Nephron progenitor cell (in vitro differentiated cells): Measurements from ENCODE around the gene ARMC3.

Experiments used
- DNase-seq: peaks from one replicate; pipeline ENCODE4 v3.0.0; 2021
- H3K27ac Mint-ChIP-seq: 2 replicates; pipeline ENCODE4 v1.8.0; 2021; ENCODE audit warnings: mild to moderate bottlenecking, moderate library complexity, mixed read lengths
- H3K27me3 Mint-ChIP-seq: 2 replicates; pipeline ENCODE4 v1.8.0; 2021; ENCODE audit warnings: mild to moderate bottlenecking, low read depth, mixed read lengths; ENCODE audit not compliant: poor library complexity
- H3K36me3 Mint-ChIP-seq: 2 replicates; pipeline ENCODE4 v1.8.0; 2021; ENCODE audit warnings: low read depth, mixed read lengths
- H3K4me1 Mint-ChIP-seq: 2 replicates; pipeline ENCODE4 v1.8.0; 2021; ENCODE audit warnings: mixed read lengths
- H3K4me3 Mint-ChIP-seq: 2 replicates; pipeline ENCODE4 v1.8.0; 2021; ENCODE audit warnings: mild to moderate bottlenecking, moderate library complexity, mixed read lengths
- H3K9me3 Mint-ChIP-seq: 2 replicates; pipeline ENCODE4 v1.8.0; 2021; ENCODE audit warnings: mild to moderate bottlenecking, moderate library complexity, mixed read lengths
- CTCF ChIP-seq: fragments of 200-600 bp; sonication (generic); IDR thresholded peaks from 2 replicates; pipeline ENCODE4 v1.5.0; 2021; ENCODE audit warnings: antibody characterized with exemption

ARMC3 gene

GRCh38 chr10:23015021-23015707 lies 87.3 kb downstream of the ARMC3 start:
- Mint-ChIP-seq H3K9me3 (no peaks in the 10 kb centered on the region), H3K27ac (no peak overlapping the region), H3K27me3 (peaks cover 21% of the 10 kb centered on the region), H3K4me1 (no peaks in the 10 kb centered on the region), H3K36me3 (no peaks in the 10 kb centered on the region), H3K4me3 (no peak overlapping the region)
- DNase-seq = no peak
- no peak for TF ChIP-seq CTCF

GRCh38 chr10:23016636-23017035 lies 88.8 kb downstream of the ARMC3 start:
- DNase-seq = no peak
- no peak overlapping the region for H3K4me3 Mint-ChIP-seq

GRCh38 chr10:23019633-23020032 lies 91.8 kb downstream of the ARMC3 start:
- Mint-ChIP-seq H3K4me3 (no peak overlapping the region), H3K27me3 (peaks cover 17% of the 10 kb centered on the region), H3K9me3 (peaks cover 28% of the 10 kb centered on the region), H3K27ac (no peak overlapping the region), H3K36me3 (no peaks in the 10 kb centered on the region), H3K4me1 (no peaks in the 10 kb centered on the region)
- DNase-seq = no peak
- no peak for TF ChIP-seq CTCF

More at GRCh38 chr10:23016636-23017035, 88.8 kb downstream of the ARMC3 start:
- Mint-ChIP-seq H3K9me3 (peaks cover 12% of the 10 kb centered on the region), H3K36me3 (no peaks in the 10 kb centered on the region), H3K27me3 (peaks cover 17% of the 10 kb centered on the region), H3K27ac (no peak overlapping the region), H3K4me1 (no peaks in the 10 kb centered on the region)
- TF ChIP-seq CTCF = no peak

GRCh38 chr10:23021430-23021829 lies 93.6 kb downstream of the ARMC3 start:
- H3K36me3 Mint-ChIP-seq = no peaks in the 10 kb centered on the region
- DNase-seq = no peak
- peaks cover 13% of the 10 kb centered on the region for H3K27me3 Mint-ChIP-seq

GRCh38 chr10:23024002-23024401 lies 96.1 kb downstream of the ARMC3 start:
- Mint-ChIP-seq H3K9me3 (peaks cover 28% of the 10 kb centered on the region), H3K36me3 (no peaks in the 10 kb centered on the region), H3K27ac (no peak overlapping the region), H3K27me3 (peaks cover 13% of the 10 kb centered on the region), H3K4me1 (no peaks in the 10 kb centered on the region), H3K4me3 (no peak overlapping the region)
- DNase-seq = no peak
- no peak for TF ChIP-seq CTCF

More at GRCh38 chr10:23021430-23021829, 93.6 kb downstream of the ARMC3 start:
- Mint-ChIP-seq H3K9me3 (peaks cover 28% of the 10 kb centered on the region), H3K4me1 (no peaks in the 10 kb centered on the region), H3K4me3 (no peak overlapping the region), H3K27ac (no peak overlapping the region)
- no peak for TF ChIP-seq CTCF

GRCh38 chr10:23031318-23031717 lies 103.5 kb downstream of the ARMC3 start:
- Mint-ChIP-seq H3K27ac (no peak overlapping the region), H3K36me3 (no peaks in the 10 kb centered on the region), H3K9me3 (peaks cover 6% of the 10 kb centered on the region), H3K27me3 (peaks cover 8% of the 10 kb centered on the region), H3K4me1 (peaks cover 12% of the 10 kb centered on the region), H3K4me3 (no peak overlapping the region)
- no peak for DNase-seq
- no peak for TF ChIP-seq CTCF
